22Rv1 (cell line): ENCODE data around the gene PLIN5.

Experiments used
- H3K27ac ChIP-seq: fragments of 450-650 bp; 2 replicates; pipeline ENCODE4 v1.5.1; 2017
- ZFX ChIP-seq: fragments of 450-650 bp; IDR thresholded peaks from 2 replicates; pipeline ENCODE4 v1.6.1; 2017; ENCODE audit warnings: antibody characterized with exemption, borderline replicate concordance
- TF ChIP-seq, protein P1 (sequence below): fragments of 450-650 bp; IDR thresholded peaks from 2 replicates; pipeline ENCODE4 v1.5.1; 2017; ENCODE audit warnings: mild to moderate bottlenecking

PLIN5 gene, protein sequence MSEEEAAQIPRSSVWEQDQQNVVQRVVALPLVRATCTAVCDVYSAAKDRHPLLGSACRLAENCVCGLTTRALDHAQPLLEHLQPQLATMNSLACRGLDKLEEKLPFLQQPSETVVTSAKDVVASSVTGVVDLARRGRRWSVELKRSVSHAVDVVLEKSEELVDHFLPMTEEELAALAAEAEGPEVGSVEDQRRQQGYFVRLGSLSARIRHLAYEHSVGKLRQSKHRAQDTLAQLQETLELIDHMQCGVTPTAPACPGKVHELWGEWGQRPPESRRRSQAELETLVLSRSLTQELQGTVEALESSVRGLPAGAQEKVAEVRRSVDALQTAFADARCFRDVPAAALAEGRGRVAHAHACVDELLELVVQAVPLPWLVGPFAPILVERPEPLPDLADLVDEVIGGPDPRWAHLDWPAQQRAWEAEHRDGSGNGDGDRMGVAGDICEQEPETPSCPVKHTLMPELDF

DNA sequence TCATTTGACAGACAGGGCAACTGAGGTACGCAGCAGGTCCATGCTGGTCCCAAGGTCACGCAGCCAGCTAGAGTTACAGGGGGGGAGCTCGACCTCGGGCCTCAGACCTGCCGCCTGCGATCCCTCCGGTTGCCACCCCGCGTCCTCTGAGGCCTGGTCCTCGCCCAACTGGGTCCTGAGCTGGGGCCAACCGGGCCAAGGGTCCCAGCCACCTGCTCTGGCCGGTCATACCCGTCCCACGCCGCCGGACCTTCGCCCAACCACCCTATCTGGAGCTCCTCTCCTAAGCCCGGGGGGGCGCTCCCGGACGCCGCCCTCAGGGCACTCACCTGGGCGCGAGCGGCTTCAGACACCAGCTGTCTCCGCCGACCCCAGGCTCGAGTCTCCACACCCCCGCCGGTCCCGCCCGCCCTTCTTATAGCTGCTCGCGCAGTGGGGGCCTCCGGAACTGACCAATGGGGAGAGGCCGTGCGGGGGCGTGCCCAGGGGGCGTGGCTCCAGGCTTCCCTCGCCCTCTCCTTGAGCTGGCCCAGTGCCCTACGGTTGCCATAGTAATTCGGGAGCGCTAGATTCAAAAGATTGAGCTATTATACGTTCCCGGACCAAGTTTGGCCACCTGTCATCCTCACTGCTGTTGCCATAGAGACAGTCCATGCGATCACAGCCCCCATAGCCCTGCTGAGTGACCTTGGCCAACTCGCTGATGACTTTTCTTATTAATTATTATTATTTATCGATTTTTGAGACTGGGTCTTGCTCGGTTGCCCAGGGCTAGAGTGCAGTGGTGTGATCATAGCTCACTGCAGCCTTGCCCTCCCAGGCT is at the start of gene PLIN5:
Gene PLIN5, minus strand, starts transcription at position 389 of the 823 bp plus-strand sequence. CDS start 1,150 bp downstream, outside the sequence.
- TF ChIP-seq, protein P1, sequence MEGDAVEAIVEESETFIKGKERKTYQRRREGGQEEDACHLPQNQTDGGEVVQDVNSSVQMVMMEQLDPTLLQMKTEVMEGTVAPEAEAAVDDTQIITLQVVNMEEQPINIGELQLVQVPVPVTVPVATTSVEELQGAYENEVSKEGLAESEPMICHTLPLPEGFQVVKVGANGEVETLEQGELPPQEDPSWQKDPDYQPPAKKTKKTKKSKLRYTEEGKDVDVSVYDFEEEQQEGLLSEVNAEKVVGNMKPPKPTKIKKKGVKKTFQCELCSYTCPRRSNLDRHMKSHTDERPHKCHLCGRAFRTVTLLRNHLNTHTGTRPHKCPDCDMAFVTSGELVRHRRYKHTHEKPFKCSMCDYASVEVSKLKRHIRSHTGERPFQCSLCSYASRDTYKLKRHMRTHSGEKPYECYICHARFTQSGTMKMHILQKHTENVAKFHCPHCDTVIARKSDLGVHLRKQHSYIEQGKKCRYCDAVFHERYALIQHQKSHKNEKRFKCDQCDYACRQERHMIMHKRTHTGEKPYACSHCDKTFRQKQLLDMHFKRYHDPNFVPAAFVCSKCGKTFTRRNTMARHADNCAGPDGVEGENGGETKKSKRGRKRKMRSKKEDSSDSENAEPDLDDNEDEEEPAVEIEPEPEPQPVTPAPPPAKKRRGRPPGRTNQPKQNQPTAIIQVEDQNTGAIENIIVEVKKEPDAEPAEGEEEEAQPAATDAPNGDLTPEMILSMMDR = no peak; the same call in 1 of the 2 replicates
- no peak for TF ChIP-seq ZFX
- H3K27ac ChIP-seq = 0 out of 2 replicates have a peak within 1 kb of the TSS, but pooled peaks have one; percentile 15

DNA sequence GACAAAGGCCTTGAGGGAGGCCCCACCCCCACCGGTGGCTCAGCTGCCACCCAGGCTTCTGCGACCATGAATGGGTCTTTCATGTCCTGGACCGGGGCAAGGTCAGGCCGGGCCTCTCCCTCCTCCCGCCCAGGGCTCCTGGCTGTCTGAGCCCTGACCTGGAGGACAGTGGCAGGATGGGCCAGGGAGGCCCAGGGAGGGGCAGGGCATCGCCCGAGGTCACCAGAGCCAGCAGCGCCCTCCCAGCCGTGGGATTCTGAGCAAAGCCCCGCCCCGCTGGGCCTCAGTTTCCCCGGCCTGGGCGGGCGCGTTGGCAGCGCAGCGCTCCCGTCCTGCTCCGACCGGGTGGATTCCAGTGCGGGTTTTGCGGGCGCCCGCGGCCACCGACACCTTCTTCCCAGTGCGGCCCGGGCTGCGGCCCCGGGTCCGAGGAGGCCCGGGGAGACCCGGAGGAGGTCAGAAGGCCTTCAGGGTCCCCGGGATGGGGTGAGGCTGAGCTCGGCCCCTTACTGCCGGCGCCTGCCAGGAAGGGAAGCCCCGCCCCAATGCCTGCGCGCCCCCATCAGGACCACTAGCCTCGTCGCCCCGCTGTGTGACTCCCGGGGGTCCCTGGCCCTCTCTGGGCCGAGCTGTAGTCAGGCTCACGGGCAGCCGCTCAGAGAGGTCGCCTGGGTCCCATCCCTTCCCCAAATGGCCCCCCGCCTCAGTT is 49.1 kb upstream of the PLIN5 start:
- H3K27ac ChIP-seq = no peak overlapping the region
- no peak for TF ChIP-seq ZFX
- TF ChIP-seq, protein P1 = no peak

DNA sequence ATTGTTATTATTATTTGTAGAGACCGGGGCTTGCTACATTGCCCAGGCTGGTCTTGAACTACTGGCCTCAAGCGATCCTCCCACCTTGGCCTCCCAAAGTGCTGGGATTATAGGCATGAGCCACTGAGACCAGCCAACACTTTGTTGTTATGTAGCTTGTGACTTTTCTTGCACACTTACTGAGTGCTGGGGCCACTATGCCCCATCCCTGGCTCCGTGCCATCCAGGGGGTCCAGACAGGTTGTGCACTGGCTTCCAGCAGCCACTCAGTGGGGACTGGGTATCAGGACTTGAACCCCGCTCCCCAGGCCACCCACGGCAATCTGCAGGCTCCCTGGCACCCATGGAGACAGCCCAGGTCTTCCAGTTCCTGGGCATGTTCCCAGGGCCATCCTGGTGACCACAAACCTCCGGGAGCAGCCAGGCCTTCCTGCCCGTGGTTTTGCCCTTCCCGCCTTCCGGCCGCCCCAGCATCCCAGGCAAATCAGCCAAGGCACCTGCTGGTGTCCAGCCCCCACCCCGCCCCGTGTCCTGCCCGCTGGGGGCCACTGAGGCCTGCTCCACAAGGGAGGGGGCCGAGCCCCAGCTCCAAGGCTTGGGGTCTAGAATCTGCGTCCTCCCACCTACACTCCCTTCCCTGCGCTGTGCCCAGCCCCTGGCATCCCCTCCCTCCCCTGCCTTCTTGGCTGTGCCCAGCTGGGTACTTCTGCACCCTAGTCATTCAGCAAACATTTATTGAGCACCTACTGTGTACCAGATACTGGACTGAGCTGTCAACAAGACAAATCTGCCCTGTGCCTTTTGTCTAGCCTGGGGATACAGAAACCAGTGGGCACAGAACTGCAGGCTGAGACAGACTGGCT is 48.2 kb upstream of the PLIN5 start:
- no peak for TF ChIP-seq ZFX
- TF ChIP-seq, protein P1 = no peak
- no peak overlapping the region for H3K27ac ChIP-seq

DNA sequence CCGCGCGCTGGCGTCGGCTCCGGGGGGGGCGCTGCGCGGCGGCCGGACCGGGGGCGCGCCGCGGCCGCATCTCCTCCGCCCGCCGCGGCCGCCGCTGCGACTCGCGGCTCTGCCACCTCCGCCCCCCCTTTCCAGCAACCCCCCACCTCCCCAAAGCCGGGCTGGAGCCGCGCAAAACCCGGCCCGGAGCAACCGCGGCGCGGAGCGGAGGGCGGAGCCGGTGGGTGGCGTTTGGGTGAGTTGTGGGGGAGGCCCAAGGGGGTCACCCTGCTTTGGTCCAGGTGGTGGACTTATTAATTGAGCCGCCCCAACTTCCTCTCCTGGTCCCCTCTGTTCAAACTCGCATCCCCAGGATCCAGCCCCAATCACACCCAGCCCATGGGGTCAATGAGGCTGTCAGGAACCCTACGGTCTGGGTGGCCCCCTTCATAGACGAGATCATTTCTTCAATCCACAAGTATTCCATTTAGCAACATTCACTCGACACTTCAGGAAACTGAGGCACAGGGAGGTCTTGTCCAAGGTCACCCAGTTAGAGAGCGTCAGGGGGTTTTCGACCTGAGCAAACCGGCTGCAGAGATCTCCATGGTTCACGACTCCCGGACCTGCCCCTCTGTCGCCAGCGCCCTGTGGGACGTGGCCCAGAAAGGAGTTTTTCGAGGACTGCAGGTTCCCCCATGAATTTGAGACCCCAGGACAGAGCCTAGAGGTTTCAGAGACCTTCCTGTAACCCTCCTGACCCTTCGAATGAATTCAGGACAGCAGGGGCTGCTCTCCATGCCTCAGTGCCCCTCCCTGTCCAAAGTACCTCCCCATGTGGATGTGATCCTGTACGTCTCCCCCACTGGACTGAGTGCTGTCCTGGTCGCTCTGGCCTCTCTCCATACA is 46.9 kb upstream of the PLIN5 start:
- no peak overlapping the region for H3K27ac ChIP-seq
- TF ChIP-seq, protein P1 = no peak
- TF ChIP-seq ZFX = no peak

DNA sequence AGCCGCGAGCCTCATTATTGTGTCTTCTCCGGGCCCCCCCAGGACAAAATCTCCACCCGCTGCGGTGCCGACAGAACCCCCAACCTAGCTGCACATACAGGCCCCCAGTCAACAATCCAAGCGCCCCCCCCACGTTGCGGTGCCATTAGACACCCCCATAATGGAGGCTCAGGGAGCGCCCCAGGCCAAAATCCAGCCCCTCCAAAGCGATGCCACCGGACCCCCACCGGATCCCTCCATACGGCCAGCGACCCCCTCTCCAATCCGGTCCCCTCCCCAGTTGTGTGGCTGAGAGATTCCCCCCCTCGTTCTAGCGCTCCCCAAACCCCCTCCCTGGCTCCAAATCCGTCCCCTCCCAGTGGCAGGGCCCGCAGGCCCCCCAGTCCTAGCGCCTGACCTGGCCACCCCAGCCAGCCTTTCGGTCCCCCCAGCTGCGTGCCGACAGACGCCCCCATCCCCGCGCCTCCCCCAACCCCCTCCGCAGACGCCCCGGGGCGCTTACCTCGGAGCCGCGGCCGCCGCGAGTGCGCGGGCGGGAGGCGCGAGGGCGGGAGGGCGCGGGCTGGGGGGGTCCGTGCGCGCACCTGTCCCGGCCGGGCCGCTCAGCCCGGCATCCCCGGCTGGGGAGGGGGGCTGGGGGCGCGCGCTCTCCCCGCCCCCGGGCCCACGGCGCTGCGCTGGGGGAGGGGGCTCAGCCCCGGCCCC is 46.1 kb upstream of the PLIN5 start:
- no peak for TF ChIP-seq ZFX
- TF ChIP-seq, protein P1 = no peak
- no peak overlapping the region for H3K27ac ChIP-seq
